ENCODE measurements around the gene IFT52.

Gene IFT52

DNA sequence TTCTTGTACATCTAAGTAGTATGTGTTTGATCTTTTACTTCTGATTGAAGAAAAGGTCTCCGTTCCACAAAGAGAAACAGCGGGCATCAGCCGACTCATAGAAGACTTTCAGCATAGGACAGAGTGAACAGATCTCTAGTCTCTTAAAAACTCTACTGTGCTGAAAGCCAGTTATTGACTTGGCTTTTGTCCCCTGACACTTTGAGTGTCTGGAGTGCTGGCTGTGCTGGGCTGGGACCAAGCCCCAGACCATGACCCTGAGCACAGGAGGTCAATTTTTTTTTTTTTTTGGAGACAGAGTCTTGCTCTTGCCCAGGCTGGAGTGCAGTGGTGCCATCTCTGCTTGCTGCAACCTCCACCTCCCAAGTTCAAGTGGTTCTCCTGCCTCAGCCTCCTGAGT is 104.0 kb downstream of the IFT52 start:
- no peak for DNase-seq (ENCODE audit: extremely low read depth, low read depth)
- TF ChIP-seq, protein P1, sequence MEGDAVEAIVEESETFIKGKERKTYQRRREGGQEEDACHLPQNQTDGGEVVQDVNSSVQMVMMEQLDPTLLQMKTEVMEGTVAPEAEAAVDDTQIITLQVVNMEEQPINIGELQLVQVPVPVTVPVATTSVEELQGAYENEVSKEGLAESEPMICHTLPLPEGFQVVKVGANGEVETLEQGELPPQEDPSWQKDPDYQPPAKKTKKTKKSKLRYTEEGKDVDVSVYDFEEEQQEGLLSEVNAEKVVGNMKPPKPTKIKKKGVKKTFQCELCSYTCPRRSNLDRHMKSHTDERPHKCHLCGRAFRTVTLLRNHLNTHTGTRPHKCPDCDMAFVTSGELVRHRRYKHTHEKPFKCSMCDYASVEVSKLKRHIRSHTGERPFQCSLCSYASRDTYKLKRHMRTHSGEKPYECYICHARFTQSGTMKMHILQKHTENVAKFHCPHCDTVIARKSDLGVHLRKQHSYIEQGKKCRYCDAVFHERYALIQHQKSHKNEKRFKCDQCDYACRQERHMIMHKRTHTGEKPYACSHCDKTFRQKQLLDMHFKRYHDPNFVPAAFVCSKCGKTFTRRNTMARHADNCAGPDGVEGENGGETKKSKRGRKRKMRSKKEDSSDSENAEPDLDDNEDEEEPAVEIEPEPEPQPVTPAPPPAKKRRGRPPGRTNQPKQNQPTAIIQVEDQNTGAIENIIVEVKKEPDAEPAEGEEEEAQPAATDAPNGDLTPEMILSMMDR (IDR thresholded peaks at IDR 0.05; ENCODE audit: low read depth, low read length) = no peak

DNA sequence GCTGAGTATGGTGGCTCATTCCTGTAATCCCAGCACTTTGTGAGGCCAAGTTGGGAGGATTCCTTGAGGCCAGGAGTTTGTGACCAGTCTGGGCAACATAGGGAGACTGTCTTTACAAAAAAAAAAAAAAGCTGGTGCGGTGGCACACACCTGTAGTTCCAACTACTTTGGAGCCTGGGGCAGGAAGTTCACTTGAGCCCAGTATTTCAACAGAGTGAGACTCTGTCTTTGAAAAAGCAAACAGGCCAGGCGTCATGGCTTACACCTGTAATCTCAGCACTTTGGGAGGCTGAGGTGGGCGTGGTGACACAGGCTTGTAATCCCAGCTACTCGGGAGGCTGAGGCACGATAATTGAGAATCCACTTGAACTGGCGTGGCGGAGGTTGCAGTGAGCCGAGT is 104.8 kb downstream of the IFT52 start:
- no peak for DNase-seq (ENCODE audit: extremely low read depth, low read depth)
- TF ChIP-seq, protein P1 (IDR thresholded peaks at IDR 0.05; ENCODE audit: low read depth, low read length) = no peak

Data from AG09319 (cell line).